ENCODE measurements around the gene DOK3.

Gene DOK3

DNA sequence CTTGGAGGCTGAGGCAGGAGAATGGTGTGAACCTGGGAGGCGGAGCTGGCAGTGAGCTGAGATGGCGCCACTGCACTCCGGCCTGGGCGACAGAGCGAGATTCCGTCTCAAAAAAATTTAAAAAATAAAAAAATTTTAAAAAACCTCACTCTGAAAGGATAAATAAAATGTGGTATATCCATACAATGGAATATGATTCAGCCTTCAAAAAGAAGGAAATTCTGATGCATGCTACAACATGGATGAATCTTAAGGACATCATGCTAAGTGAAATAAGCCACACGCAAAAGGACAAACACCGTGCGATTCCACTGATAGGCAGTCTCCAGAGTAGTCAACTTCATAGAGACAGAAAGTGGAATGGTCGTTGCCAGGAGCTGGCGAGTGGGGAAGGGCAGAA lies 44.6 kb downstream of the DOK3 start:
- no peak for DNase-seq

DNA sequence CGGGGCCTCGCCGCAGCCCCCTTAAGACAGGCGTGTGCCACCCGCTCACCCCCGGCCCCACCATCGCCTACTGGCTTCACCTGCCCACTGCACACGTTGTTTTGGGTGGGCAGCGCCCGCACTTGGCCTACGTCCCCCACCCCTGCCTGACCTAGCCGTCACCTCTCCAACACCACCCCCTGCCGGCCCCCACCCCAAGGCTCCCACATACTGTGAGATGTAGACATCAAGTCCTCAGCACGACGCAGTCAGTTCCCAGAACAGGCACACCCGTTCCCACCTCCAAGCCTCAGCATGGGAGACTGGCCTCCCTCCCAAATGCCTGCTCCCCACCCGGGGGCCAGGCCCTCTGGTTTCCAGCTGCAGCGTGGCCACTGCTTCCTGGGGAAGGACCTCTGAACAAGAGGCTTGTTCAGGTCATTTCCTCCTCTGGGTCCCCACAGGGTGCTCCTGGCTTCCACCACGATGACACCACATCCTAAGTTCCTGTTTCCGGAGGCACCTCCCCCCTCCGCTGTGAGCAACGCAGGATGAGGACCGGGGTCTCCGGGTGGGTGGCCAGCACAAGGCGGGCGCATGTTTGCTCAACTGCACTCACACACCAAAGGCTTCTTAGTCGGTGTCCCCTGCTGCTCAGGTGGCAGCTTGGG lies 47.5 kb downstream of the DOK3 start:
- no peak for DNase-seq

DNA sequence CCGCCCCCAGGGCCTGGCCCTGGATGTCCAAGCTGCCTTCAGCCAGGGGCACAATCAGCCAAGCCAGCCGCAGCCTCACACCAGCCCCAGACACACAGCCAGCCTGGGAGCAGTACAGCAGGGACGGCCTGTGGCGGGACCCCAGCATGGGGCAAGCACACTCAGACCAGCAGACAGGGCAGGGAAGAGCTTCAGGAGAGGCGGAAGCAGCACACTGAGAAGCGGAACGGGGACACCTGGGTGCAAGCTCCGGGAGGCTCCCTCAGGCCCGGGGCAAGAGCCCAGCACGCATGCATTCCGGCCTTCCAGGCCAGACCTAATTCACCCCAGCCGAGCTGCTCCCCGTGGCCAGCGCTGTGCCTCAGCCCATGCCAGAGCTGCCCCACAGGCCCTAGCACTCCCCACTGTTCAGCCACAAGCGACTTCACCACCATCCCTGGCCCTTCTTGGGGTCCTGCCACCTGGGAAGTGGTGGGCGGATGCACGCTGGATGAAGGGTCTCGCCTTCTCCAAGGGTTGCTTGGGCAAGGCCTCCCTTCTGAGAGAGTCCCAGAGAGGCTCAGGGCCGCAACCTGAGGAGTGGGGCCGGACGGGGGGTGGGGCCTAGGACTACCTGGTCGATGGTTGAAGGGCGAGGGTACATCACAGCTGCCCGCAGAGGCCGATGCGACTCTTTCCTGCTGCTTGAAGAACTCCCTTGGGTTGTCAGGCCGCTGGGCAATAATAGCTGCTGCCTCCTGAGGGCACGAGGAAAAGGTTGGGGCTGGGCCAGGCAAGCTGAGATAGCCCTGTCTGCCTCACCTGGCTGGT lies 49.6 kb downstream of the DOK3 start:
- DNase-seq = no peak

DNA sequence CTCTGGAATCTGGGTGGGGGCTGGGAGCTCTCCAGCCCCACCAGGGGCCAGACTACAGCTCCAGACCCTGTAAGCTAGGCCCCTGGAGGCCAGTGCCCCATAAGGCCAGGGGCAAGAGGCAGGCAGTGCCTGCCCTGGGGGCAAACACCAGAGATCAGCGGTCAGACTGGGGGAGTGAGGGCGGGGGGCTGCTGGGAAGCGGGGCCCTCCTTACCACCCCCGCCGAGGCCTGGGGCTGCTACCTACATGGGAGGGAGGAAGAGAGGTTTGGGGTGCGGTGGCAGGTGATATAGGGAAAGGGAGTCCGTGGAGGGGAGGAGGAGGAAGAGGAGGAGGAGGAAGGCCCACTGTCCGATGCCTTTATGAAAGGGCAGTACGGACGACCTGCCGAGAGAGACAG lies 50.3 kb downstream of the DOK3 start:
- DNase-seq = no peak

DNA sequence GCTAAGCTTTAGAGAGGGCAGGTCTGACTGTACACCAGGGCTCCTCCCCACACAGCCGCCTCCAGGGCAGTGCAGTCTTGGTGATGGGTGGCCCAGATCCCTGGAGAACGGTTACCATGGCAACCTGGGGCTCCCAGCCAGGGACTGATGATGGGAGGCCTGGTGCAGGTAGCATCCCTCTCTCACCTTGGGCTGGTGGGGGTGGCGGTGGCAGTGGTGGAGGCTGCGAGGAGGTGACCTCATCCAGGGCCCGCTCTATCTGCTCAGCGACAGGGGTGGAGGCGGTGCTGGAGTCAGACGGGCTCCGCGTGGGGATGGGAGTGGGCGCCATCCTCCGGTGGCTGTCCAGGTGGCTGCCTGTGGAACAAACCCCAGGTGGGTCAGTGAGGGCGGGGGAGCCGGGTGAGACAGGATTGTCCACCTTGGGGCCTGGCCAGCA lies 50.7 kb downstream of the DOK3 start:
- no peak for DNase-seq

DNA sequence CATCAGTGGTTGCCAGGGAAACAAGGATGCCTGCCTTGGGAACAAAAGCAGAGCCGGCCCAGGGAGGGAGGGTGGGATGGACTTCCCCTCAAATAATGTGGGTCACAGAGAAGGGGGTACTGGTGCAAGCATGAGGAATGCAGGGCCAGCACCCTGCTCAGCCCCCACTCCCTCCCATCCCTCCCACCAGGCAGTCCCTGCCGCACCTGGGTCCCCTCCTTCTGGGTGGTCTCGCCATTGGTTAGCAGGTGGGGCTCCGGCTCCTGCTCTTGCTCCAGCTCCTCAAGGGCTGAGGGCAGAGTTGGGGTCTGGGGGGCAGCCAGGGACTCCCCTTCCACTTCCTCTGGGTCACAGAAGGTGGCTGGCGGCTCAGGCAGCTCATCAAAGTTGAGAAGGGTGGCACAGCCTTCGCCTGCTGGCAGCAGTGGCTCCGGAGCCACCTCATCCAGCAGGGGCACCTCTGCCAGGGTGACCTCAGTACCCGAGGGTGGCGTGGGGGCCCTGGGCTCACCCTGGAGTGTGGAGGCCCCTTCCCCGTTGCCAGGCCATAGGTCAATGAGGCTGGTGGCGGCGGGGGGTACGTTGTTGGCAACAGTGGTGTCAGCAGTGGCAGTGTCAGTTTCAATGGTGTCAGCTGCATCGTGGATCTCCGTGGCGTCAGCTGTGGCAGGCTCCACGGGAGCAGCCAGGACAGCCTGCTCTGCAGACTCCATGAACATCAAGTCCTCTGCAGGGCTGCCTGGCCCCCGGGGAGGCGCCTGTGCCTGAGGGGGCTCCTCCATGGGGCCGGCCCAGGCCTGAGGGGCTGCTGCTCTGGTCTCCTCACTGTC lies 51.6 kb downstream of the DOK3 start:
- DNase-seq = no peak

DNA sequence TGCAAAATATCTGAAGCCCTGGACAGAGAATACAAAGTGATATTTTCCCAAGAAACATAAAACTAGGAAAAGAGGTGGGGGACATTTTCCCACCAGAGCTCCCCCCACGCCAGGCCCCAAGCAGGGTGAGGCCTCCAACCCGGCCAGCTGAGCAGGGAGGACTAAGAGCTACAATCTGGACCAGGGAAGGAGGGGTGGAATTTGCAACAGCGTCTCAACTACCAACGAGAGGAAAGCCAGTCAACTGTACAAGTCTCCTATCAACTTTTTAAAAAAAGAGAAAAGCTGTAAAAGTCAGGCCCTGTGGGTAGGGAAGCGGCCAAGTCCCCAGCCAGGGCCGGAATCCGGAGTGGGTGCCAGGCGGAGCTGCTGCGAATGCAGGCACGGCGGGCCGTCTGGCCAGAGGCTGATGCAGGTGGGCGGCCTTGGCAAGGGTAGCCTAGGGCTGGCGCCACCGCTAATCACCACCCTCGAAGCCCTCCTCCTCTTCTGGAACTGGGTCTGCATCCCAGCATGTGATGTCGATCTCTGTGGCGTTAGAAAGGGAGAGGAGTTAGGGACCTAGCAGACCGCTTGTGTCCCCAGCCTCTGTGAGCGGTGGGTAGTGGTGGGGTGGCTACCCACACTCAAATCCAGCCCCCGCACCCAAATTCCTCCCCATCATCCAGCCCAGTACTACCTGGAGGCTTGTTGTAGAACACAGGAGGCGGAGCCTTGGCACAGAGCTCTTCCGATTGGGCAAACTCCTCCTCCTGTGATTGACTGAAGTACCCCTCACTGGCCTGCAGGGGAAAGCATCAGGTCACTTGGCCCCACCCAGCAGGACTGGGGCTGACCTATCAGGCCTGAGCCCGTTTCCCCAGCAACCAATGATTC lies 52.4 kb downstream of the DOK3 start:
- peak; percentile 95 for DNase-seq

DNA sequence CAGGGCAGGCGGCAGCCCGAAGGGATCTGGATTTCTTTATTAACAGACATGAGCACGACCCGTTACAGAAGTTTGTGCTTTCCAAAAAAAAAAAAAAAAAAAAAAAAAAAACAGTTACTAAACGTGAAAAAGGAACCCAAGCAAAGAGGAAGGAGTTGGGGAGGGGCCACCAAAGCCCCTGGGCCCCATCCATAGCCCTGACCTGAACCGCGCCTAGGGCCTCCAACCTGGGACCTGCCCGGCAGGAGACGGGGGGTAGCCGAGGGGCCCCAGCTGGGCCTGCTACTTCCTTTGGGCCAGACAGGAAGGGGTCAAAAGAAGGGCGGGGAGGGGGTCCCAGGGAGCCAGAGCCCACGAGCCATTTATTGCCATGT lies 53.0 kb downstream of the DOK3 start:
- no peak for DNase-seq

DNA sequence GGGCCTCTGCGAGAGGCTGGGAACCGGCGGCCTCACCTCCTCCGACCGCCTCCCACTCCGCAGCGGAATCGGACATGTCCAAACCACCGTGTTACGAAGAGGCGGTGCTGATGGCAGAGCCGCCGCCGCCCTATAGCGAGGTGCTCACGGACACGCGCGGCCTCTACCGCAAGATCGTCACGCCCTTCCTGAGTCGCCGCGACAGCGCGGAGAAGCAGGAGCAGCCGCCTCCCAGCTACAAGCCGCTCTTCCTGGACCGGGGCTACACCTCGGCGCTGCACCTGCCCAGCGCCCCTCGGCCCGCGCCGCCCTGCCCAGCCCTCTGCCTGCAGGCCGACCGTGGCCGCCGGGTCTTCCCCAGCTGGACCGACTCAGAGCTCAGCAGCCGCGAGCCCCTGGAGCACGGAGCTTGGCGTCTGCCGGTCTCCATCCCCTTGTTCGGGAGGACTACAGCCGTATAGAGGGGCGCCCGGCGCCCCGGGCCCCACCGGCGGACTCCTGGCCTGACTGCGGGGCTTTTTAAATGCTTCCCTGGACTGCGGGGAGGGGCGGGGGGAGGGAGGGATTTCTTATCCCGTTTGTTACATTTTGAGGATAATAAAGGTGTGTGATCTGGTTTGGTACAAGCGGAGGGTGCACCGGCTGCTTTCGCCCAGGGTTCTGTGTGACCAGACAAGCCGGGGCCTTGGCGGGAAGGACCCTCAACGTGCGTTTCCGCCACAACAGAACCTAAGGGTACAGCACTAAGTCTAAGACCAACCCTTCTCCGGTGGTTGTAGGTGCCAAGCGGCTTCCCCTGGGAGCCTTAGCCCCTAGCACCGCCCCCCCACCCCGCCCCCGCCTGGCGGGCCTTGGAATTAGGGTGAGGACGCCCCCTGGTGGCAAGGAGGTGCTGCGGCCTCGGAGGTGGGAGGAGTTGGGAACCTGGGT lies 53.7 kb downstream of the DOK3 start:
- DNase-seq = peak; percentile 88

DNA sequence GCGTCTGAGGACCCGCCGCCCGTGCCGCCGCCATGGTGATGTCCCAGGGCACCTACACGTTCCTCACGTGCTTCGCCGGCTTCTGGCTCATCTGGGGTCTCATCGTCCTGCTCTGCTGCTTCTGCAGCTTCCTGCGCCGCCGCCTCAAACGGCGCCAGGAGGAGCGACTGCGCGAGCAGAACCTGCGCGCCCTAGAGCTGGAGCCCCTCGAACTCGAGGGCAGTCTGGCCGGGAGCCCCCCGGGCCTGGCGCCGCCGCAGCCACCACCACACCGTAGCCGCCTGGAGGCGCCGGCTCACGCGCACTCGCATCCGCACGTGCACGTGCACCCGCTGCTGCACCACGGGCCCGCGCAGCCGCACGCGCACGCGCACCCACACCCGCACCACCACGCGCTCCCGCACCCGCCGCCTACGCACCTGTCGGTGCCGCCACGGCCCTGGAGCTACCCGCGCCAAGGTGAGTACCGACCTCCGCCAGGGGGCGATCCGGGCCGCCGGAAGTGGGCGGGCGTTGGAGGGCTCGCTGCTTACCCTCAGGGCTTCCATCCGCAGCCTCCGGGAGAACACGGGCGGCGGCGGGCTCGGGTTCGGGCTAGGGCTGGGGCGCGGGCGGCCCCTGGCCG lies 54.5 kb downstream of the DOK3 start:
- DNase-seq = peak; percentile 75

DNA sequence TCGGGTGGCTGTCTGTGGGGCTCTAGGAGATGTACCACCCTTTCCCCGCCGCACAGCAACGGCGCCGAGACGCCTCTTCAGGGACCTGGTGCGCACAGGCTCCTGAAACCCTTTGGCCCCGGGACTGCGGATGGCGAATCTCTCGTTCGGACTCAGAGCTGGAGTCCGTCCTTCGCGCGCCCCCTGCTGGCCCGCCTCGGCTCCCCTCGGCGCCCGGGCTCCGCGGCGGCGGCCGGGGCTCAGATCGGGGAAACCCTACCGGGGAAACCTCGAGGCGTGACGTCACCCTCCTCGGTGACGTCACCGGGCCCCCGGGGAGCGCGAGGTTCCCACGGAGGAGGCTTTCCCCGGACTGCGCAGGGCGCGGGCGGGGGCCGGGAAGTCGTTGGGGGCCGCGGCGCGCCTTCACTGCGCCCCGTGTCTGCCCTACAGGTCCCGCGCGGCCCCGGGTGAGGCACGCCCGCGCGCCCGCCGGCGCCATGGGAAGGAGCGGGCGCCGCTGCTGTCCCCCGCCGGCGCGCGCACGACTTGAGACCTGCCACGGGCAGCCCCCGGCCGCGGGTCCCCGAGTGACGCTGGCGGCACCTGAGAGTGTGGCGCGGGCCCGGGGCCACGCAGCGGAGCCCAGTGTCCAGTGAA lies 55.1 kb downstream of the DOK3 start:
- peak; percentile 90 for DNase-seq

DNA sequence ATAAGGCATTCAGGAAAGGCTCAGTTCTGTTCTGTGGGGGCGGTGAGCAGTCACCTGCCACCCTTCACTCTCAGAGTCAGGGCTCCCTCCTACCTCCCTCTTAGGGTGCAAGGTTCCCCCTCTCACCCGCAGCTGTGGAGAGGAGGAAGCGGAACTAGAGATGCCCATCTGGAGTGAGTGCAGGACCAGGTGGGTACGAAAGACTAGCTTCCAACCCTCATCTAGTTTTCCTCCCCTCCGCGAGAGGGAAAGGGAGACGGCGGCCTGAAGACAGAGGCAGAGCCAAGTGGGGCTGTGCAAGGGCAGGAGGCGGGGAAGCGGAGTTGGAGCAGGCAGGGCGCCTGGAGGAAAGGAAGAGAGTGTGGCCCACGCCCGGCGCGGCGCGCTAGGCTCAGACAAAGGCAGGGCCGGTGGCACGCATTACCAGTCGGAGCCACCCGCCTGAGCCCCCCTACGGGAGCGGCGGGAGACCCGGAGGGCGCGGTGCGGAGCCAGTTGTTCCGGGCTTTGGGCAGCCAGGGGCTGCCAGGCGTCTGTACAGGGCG lies 55.7 kb downstream of the DOK3 start:
- no peak for DNase-seq

DNA sequence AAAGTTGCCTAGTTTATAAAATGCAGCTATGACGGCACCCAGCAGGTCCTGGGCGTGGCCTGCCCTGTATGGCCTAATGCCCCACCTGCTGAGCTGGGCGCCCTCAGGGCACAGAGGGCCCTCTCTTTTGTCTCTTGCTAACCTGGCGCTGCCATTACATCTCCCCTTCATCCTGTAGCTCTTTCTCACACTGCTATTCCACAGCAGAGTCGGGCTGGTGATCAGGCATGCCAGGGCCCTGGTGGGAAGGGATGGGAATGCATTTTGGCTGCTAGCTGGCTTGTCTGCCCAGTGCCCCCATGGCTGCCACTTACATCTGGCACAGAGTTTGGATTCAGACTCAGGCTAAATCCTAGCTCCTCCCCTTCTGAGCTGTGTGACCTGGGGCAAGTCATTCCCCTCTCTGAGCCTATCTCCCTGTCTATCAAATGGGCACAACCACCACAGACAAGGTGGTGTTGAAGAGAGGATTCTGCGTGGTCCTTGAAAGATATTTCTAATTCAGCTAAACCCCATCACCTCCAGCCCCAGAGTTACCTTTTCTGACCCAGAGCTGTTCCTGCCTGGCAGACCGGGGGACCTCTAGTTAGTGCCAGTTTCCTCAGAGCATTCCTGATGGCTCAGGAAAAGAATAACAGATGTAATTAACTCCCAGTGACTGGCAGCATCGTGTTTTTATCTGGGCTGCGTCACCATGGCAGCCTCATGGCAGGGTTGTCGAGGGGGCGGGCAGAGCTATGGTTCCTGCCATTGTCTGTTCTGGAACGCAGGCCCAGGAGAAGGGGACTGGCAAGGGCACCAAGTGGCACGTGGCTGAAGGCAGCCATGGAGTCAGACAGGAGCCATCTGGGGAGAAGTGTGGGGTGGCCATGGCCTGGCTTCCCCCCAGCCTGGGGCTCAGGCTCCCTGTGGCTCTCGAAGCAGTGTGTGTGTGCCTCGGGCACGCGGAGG lies 56.7 kb downstream of the DOK3 start:
- DNase-seq = no peak

Data from EL (cell line).